Measurements from ENCODE around the gene ZIC2. TPM values are rescaled to one million over a fixed set of nuclear protein-coding genes. Genes with fewer than 3 reads are reported as not detected.

Gene ZIC2
- total RNA-seq, 1 experiment from 2014 or later: 305 TPM

DNA sequence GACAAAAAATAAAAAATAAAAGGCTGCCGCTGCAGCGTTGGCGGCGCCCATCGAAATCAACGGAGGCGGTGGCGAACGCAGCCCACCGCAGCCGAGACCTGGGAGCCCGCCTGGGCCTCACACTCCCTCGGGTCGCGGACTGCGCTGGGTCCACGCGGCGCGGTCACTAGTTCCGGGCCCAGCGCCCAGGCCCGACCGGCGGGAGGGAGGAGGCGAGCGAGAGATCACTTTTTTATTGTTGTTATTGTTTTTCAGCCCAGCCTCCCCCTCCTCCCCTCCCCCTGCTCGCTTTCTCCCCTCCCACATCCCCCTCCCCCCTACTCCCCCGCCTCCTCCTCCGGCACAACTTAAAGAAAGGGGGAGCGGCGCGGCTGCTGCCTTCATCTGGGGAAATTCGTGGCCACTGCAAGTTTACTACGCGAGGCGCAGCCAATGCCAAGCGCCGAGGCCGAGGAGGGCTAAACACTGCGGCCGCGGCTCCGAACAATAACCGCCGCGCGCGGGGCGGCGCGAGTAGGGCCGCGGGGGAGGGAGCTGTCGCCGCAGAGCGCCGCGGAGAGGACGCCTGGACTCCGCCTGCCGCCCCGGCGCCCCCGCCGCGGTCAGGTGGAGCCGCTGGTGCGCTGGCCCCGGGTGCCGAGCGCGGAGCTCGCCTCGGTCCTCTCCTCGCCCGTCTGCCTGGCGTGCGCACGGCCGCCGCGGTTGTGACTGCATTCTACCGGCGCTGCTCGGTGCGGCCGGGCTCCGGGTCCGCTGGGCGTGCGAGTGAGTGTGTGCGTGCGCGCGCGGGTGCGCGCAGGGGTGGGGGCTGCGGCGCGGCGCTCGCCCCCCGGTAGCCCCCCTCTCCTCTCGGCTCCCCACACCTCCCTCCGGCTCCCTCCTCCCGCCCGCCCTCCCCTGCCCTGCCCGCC lies 505 bp upstream of the ZIC2 start:
- TF ChIP-seq, protein P1, sequence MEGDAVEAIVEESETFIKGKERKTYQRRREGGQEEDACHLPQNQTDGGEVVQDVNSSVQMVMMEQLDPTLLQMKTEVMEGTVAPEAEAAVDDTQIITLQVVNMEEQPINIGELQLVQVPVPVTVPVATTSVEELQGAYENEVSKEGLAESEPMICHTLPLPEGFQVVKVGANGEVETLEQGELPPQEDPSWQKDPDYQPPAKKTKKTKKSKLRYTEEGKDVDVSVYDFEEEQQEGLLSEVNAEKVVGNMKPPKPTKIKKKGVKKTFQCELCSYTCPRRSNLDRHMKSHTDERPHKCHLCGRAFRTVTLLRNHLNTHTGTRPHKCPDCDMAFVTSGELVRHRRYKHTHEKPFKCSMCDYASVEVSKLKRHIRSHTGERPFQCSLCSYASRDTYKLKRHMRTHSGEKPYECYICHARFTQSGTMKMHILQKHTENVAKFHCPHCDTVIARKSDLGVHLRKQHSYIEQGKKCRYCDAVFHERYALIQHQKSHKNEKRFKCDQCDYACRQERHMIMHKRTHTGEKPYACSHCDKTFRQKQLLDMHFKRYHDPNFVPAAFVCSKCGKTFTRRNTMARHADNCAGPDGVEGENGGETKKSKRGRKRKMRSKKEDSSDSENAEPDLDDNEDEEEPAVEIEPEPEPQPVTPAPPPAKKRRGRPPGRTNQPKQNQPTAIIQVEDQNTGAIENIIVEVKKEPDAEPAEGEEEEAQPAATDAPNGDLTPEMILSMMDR (conservative IDR thresholded peaks at IDR 0.05; ENCODE audit: low read depth, low read length): no peak
- no peak for TF ChIP-seq EZH2 (IDR thresholded peaks at IDR 0.05; ENCODE audit: borderline replicate concordance, low read depth, low read length, poor library complexity, severe bottlenecking)
- CTCF ChIA-PET: interaction anchor here (1.0 kb wide), 1 partner anchor 10 kb away, joined by 3 read pairs; the partner anchor contains the start of gene ZIC5
- DNase-seq (ENCODE audit: low spot score): peak; percentile 96
- Histone ChIP-seq H3K4me1 (ENCODE audit: insufficient read depth, low read length, poor library complexity, severe bottlenecking) (peaks cover 5% of the 10 kb centered on the region), H3K27ac (ENCODE audit: low read depth, low read length, poor library complexity, severe bottlenecking) (peak overlapping the region; percentile 97), H3K4me3 (ENCODE audit: low read depth, low read length, poor library complexity, severe bottlenecking) (peak overlapping the region; percentile 95), H3K9me3 (ENCODE audit: low read depth, low read length, poor library complexity, severe bottlenecking) (no peaks in the 10 kb centered on the region), H3K27me3 (replicated peaks; ENCODE audit: insufficient read depth, low read depth, low read length, poor library complexity) (no peaks in the 10 kb centered on the region), H3K36me3 (ENCODE audit: insufficient read depth, low read length, poor library complexity, severe bottlenecking) (peaks cover 37% of the 10 kb centered on the region)
- BruUV-seq (replicated peaks): no TSS peak
- intact Hi-C loops (cut with micrococcal nuclease; ENCODE audit: unreplicated experiment): loop anchor here (5.0 kb wide), 1 partner anchor 324 kb away; no protein-coding TSS in a partner anchor
- POLR2A ChIA-PET (ENCODE audit: low non-redundant PET): interaction anchor here (0.6 to 1.5 kb wide), 7 partner anchors 9 to 541 kb away, joined by 3 to 11 read pairs (median 3); partner anchors contain the start of gene ZIC5

DNA sequence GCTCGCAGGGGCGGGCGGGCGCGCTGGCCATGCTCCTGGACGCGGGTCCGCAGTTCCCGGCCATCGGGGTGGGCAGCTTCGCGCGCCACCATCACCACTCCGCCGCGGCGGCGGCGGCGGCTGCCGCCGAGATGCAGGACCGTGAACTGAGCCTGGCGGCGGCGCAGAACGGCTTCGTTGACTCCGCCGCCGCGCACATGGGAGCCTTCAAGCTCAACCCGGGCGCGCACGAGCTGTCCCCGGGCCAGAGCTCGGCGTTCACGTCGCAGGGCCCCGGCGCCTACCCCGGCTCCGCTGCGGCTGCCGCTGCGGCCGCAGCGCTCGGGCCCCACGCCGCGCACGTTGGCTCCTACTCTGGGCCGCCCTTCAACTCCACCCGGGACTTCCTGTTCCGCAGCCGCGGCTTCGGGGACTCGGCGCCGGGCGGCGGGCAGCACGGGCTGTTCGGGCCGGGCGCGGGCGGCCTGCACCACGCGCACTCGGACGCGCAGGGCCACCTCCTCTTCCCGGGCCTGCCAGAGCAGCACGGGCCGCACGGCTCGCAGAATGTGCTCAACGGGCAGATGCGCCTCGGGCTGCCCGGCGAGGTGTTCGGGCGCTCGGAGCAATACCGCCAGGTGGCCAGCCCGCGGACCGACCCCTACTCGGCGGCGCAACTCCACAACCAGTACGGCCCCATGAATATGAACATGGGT lies 599 bp downstream of the ZIC2 start:
- BruUV-seq (replicated peaks): no TSS peak
- POLR2A ChIA-PET (ENCODE audit: low non-redundant PET): interaction anchor here (0.7 to 1.5 kb wide), 4 partner anchors 10 to 316 kb away, joined by 3 to 17 read pairs (median 12); partner anchors contain the start of gene ZIC5
- CTCF ChIA-PET: no interaction called here

More for the DNA sequence above, 599 bp downstream of the ZIC2 start:
- Histone ChIP-seq H3K4me1 (ENCODE audit: insufficient read depth, low read length, poor library complexity, severe bottlenecking) (peaks cover 5% of the 10 kb centered on the region), H3K27ac (ENCODE audit: low read depth, low read length, poor library complexity, severe bottlenecking) (peak overlapping the region; percentile 96), H3K9me3 (ENCODE audit: low read depth, low read length, poor library complexity, severe bottlenecking) (no peaks in the 10 kb centered on the region), H3K27me3 (replicated peaks; ENCODE audit: insufficient read depth, low read depth, low read length, poor library complexity) (no peaks in the 10 kb centered on the region), H3K4me3 (ENCODE audit: low read depth, low read length, poor library complexity, severe bottlenecking) (peak overlapping the region; percentile 95), H3K36me3 (ENCODE audit: insufficient read depth, low read length, poor library complexity, severe bottlenecking) (peaks cover 47% of the 10 kb centered on the region)
- no peak for TF ChIP-seq EZH2 (IDR thresholded peaks at IDR 0.05; ENCODE audit: borderline replicate concordance, low read depth, low read length, poor library complexity, severe bottlenecking)
- TF ChIP-seq, protein P1 (conservative IDR thresholded peaks at IDR 0.05; ENCODE audit: low read depth, low read length): no peak
- peak; percentile 68 for DNase-seq (ENCODE audit: low spot score)
- intact Hi-C loops (cut with micrococcal nuclease; ENCODE audit: unreplicated experiment): loop anchor here (5.0 kb wide), 1 partner anchor 325 kb away; no protein-coding TSS in a partner anchor

Measured in A673 (cell line).